IMR-90 (cell line): ENCODE results near the gene CYREN. TPM values are rescaled to one million over a fixed set of nuclear protein-coding genes. Genes with fewer than 3 reads are reported as not detected.
A peak's percentile ranks its signal among the peaks of the same experiment; 100 is the strongest.

Experiments
- ATAC-seq: fragments of 200-7000 bp; cut with Tn5 transposase; 2 replicates; pipeline ENCODE4 v1.9.1; 2020; ENCODE audit warnings: low read depth, mild to moderate bottlenecking, moderate library complexity
- BruUV-seq: library from RNA; stranded (reverse); fragments of 400-500 nt; replicated peaks from 2 replicates; lab custom pipeline; 2021; lab: Mats Ljungman, UMichigan
- CTCF ChIA-PET: fragments of 300-600 bp; formaldehyde crosslinking; extraction: SDS; loops from one replicate; lab custom pipeline; 2021; ENCODE audit warnings: antibody characterized with exemption; lab: Yijun Ruan, JAX
- POLR2A ChIA-PET: fragments of 300-600 bp; sonication (Branson Sonifier 250); formaldehyde crosslinking; loops from one replicate; lab custom pipeline; 2022; ENCODE audit warnings: antibody characterized with exemption; ENCODE audit not compliant: unreplicated experiment; lab: Charles Lee
- DNase-seq: peaks from one replicate; pipeline ENCODE4 v3.0.0; 2013
- H2AFZ ChIP-seq: replicated peaks from 2 replicates; pipeline ENCODE3; 2013; ENCODE audit warnings: low read length, mild to moderate bottlenecking; ENCODE audit not compliant: poor library complexity
- H2AK5ac ChIP-seq: 2 replicates; pipeline ENCODE4 v1.6.1; 2013; ENCODE audit warnings: low read depth, low read length, inconsistent platforms
- H2AK9ac ChIP-seq: replicated peaks from 2 replicates; pipeline ENCODE3; 2013; ENCODE audit warnings: mild to moderate bottlenecking, low read depth, low read length, moderate library complexity; ENCODE audit not compliant: poor library complexity
- H2BK120ac ChIP-seq: 2 replicates; pipeline ENCODE4 v1.6.1; 2013; ENCODE audit warnings: low read depth, low read length, inconsistent platforms
- H2BK15ac ChIP-seq: 3 replicates; pipeline ENCODE4 v1.6.1; 2013; ENCODE audit warnings: low read depth, low read length, inconsistent platforms
- H2BK20ac ChIP-seq: 2 replicates; pipeline ENCODE4 v1.6.1; 2013; ENCODE audit warnings: low read depth, mild to moderate bottlenecking, inconsistent platforms, low read length, moderate library complexity
- H2BK5ac ChIP-seq: 2 replicates; pipeline ENCODE4 v1.6.1; 2013; ENCODE audit warnings: mild to moderate bottlenecking, low read depth, low read length, inconsistent platforms; ENCODE audit not compliant: poor library complexity, severe bottlenecking
- H3K14ac ChIP-seq: replicated peaks from 2 replicates; pipeline ENCODE4 v1.6.1; 2013; ENCODE audit warnings: low read depth, low read length, inconsistent platforms
- H3K18ac ChIP-seq: 2 replicates; pipeline ENCODE4 v1.6.1; 2013; ENCODE audit warnings: low read depth, low read length, control low read depth
- H3K23ac ChIP-seq: 2 replicates; pipeline ENCODE4 v1.6.1; 2013; ENCODE audit warnings: low read depth, low read length, inconsistent platforms
- H3K27ac ChIP-seq: 2 replicates; pipeline ENCODE4 v1.5.1; 2013; ENCODE audit warnings: mild to moderate bottlenecking, control low read depth, low read length; ENCODE audit not compliant: insufficient read depth
- H3K27me3 ChIP-seq: 2 replicates; pipeline ENCODE4 v1.6.1; 2013; ENCODE audit warnings: low read length; ENCODE audit not compliant: control insufficient read depth, insufficient read depth
- H3K36me3 ChIP-seq: 2 replicates; pipeline ENCODE4 v1.6.1; 2013; ENCODE audit warnings: low read length, mixed read lengths; ENCODE audit not compliant: control insufficient read depth, insufficient read depth
- H3K4ac ChIP-seq: 2 replicates; pipeline ENCODE4 v1.6.1; 2013; ENCODE audit warnings: low read depth, low read length, inconsistent platforms
- H3K4me1 ChIP-seq: 2 replicates; pipeline ENCODE4 v1.6.1; 2013; ENCODE audit warnings: low read length, mixed read lengths; ENCODE audit not compliant: control insufficient read depth, insufficient read depth
- H3K4me2 ChIP-seq: 2 replicates; pipeline ENCODE4 v1.6.1; 2013; ENCODE audit warnings: low read depth, mild to moderate bottlenecking, control low read depth, low read length, moderate library complexity
- H3K4me3 ChIP-seq: 2 replicates; pipeline ENCODE4 v1.5.1; 2013; ENCODE audit warnings: low read depth, mild to moderate bottlenecking, control low read depth, low read length, moderate library complexity; ENCODE audit not compliant: insufficient read depth
- H3K56ac ChIP-seq: 2 replicates; pipeline ENCODE4 v1.6.1; 2013; ENCODE audit warnings: low read length, inconsistent platforms; ENCODE audit not compliant: insufficient read depth; ENCODE audit errors: extremely low read depth
- H3K79me1 ChIP-seq, 2 experiments: 2 replicates each; pipeline ENCODE4 v1.6.1; 2013; ENCODE audit warnings: low read length in 2 of 2, inconsistent platforms in 1 of 2, low read depth in 1 of 2
- H3K9ac ChIP-seq: 2 replicates; pipeline ENCODE4 v1.6.1; 2013; ENCODE audit warnings: low read depth, low read length, control low read depth
- H3K9me1 ChIP-seq: 2 replicates; pipeline ENCODE4 v1.6.1; 2013; ENCODE audit warnings: low read length, inconsistent platforms; ENCODE audit not compliant: insufficient read depth
- H3K9me3 ChIP-seq: 2 replicates; pipeline ENCODE4 v1.6.1; 2013; ENCODE audit warnings: low read length; ENCODE audit not compliant: control insufficient read depth, insufficient read depth
- H4K20me1 ChIP-seq: 2 replicates; pipeline ENCODE4 v1.6.1; 2013; ENCODE audit warnings: low read length, inconsistent platforms; ENCODE audit not compliant: insufficient read depth
- H4K5ac ChIP-seq: 2 replicates; pipeline ENCODE4 v1.6.1; 2013; ENCODE audit warnings: mild to moderate bottlenecking, low read depth, low read length, control low read depth
- H4K8ac ChIP-seq, 2 experiments: 2 replicates each; pipeline ENCODE4 v1.6.1; 2013; ENCODE audit warnings: low read depth in 2 of 2, low read length in 2 of 2, control low read depth in 1 of 2, inconsistent platforms in 1 of 2
- H4K91ac ChIP-seq: 2 replicates; pipeline ENCODE4 v1.6.1; 2013; ENCODE audit warnings: low read depth, low read length, inconsistent platforms; ENCODE audit not compliant: insufficient read depth
- BHLHE40 ChIP-seq: fragments of 150-350 bp; IDR thresholded peaks from 2 replicates; pipeline ENCODE4 v1.6.1; 2016; ENCODE audit warnings: mild to moderate bottlenecking, low read depth, low read length
- CHD1 ChIP-seq: IDR thresholded peaks from 2 replicates; pipeline ENCODE4 v1.6.1; 2012; ENCODE audit warnings: low read depth, low read length, improper control_type of control experiment
- ELK1 ChIP-seq: fragments of 150-350 bp; IDR thresholded peaks from 2 replicates; pipeline ENCODE4 v1.6.1; 2016; ENCODE audit warnings: low read depth, mild to moderate bottlenecking, low read length, moderate library complexity, borderline replicate concordance
- FOS ChIP-seq: fragments of 150-350 bp; IDR thresholded peaks from 2 replicates; pipeline ENCODE4 v1.6.1; 2016; ENCODE audit warnings: low read depth, low read length
- RFX5 ChIP-seq: IDR thresholded peaks from 2 replicates; pipeline ENCODE4 v1.8.0; 2012; ENCODE audit warnings: low read depth, mild to moderate bottlenecking, low read length, moderate library complexity
- WGBS, 2 experiments: methylation state at CpG; one replicate each; pipeline versions ENCODE4 v1.1.5 to v1.1.7; 2013; ENCODE audit warnings: missing lambda C conversion rate in 2 of 2; ENCODE audit not compliant: insufficient read length in 1 of 2; ENCODE audit errors: extremely low coverage in 2 of 2; 5-methylcytosine and 5-hydroxymethylcytosine counted together
- dilution Hi-C: fragments of 300-500 bp; cut with HindIII; formaldehyde crosslinking; loops from one replicate; pipeline ENCODE4 v1.14.3; 2018; ENCODE audit warnings: low sequenced_read_pairs; ENCODE audit not compliant: unreplicated experiment
- in situ Hi-C: fragments of 300-500 bp; cut with MboI; formaldehyde crosslinking; loops from 3 replicates; pipeline ENCODE4 v1.14.3; 2019; ENCODE audit warnings: low sequenced_read_pairs, inconsistent platforms, mixed read lengths
- intact Hi-C: fragments of 100-400 bp; cut with micrococcal nuclease; formaldehyde crosslinking; loops from 2 replicates; pipeline ENCODE4 v1.10.0; 2022
- polyA plus RNA-seq, 3 experiments: library from polyadenylated mRNA; depleted of rRNA; stranded (reverse); fragments of >200 nt; gene quantifications; 2 replicates each; pipeline ENCODE4 v1.2.3, GENCODE V29; 2012; ENCODE audit warnings: low replicate concordance in 1 of 3
- total RNA-seq: library from RNA; depleted of rRNA; stranded (reverse); fragments of >200 nt; gene quantifications from 2 replicates; pipeline ENCODE4 v1.2.3, GENCODE V29; 2012

Gene CYREN
- total and polyA plus RNA-seq, 2 of the 4 experiments (the other 2 are of a cell fraction) = 26.5 to 29.2 TPM

- TF ChIP-seq ELK1 (no peak), RFX5 (no peak), FOS (no peak)
Observed at GRCh38 chr7:135211179-135211945, 40.9 kb upstream of the CYREN start, which contains the start of gene WDR91 (continued).

- H2AK9ac ChIP-seq = peak overlapping the region; percentile 77
- H3K23ac ChIP-seq = peak overlapping the region; percentile 94
- no peak overlapping the region; the same call in 1 of the 2 replicates for H2AK5ac ChIP-seq
- H4K8ac ChIP-seq = peak overlapping the region in 1 of 2 experiments; percentile 1; a peak in 1 of 4 replicates
- peak overlapping the region; percentile 88 for H3K14ac ChIP-seq
- 0% methylated on average over 2 of the region's 13 CpGs; no CpG with 5 or more reads in 1 of the 2 experiments for WGBS, 2 experiments
- H3K18ac ChIP-seq = no peak overlapping the region
- peak overlapping the region; percentile 76 for H2BK5ac ChIP-seq
- H3K27ac ChIP-seq = peak overlapping the region; percentile 80
- H3K4me1 ChIP-seq = 0 out of 2 replicates have a peak, but pooled peaks cover 3% of the 10 kb centered on the region
- H3K9me3 ChIP-seq = no peaks in the 10 kb centered on the region
- CTCF ChIA-PET = no interaction called here
- intact Hi-C loops = loop anchor here (1.0 to 5.0 kb wide), 3 partner anchors 41 to 301 kb away; partner anchors contain the start of genes AGBL3, CNOT4 and CYREN
- no peak overlapping the region for H2BK20ac ChIP-seq
- H2BK120ac ChIP-seq = no peak overlapping the region
- H2BK15ac ChIP-seq = no peak overlapping the region
- peak overlapping the region; percentile 87 for H3K9ac ChIP-seq
- no peaks in the 10 kb centered on the region for H3K27me3 ChIP-seq
- peaks cover 4 to 29% of the 10 kb centered on the region in 2 experiments; a peak in 3 of 4 replicates for H3K79me1 ChIP-seq
- peaks cover 3% of the 10 kb centered on the region; the same call in 1 of the 2 replicates for H3K9me1 ChIP-seq
- H3K36me3 ChIP-seq = peaks cover 2% of the 10 kb centered on the region; the same call in 1 of the 2 replicates
- peak overlapping the region; percentile 44; the same call in 1 of the 2 replicates for H3K56ac ChIP-seq
- in situ Hi-C loops = no loop called here
- TF ChIP-seq CHD1 = 0 out of 2 replicates have a peak, but pooled peaks have one; percentile 77
- TF ChIP-seq BHLHE40 = no peak
- H4K5ac ChIP-seq = no peak overlapping the region
- H3K4me3 ChIP-seq = peak overlapping the region; percentile 92
- no peak overlapping the region for H4K91ac ChIP-seq
- dilution Hi-C loops = no loop called here
- peak overlapping the region; percentile 83 for H3K4me2 ChIP-seq
- no peak for DNase-seq
- H4K20me1 ChIP-seq = no peaks in the 10 kb centered on the region
- POLR2A ChIA-PET = no interaction called here
- ATAC-seq = peak; percentile 16
- peak overlapping the region; percentile 100 for H2AFZ ChIP-seq
- peak overlapping the region; percentile 42 for H3K4ac ChIP-seq
- no TSS peak for BruUV-seq
Observed at GRCh38 chr7:135210888-135211178, 40.3 kb upstream of the CYREN start.
